Right lobe of liver (tissue), 4 donors: ENCODE measurements around the gene KCTD20.

Experiments
- CTCF ChIP-seq, 4 donors: fragments of 200-600 bp in 3 of 4; fragments of 450-650 bp in 1 of 4; IDR thresholded peaks; one replicate each; pipeline versions ENCODE4 v1.5.1 to v1.8.0; 2016 to 2022; ENCODE audit warnings: antibody characterized with exemption in 4 of 4, mild to moderate bottlenecking in 2 of 4
- POLR2A ChIP-seq: fragments of 450-650 bp; IDR thresholded peaks from one replicate; pipeline ENCODE4 v1.6.1; 2017; ENCODE audit warnings: antibody characterized with exemption, mild to moderate bottlenecking
- donor health status: DM: no; HTN: no; CAD: no.
- donor health status: DM: no; HTN: no; CAD: no.
- donor health status: DM: no; HTN: yes; CAD: no.

DNA sequence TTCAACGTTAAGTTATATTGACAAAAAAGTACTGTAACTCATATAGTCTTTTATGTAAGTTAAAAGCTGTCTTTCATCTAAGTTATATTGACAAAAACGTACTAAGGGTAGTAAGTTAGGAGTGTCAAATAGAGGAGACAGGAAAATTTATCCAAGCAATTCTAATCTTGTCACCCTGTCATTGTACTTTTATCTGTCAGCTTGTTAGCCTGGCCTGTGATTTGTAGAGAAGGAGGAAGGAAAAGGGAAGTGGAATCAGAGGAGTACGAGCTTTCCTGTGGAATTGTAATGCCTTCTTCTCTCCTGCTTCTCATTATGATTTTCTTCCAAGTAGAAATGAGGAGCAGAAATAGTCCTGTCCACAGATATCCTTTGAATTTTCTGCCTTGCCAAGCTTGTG is 18.8 kb downstream of the KCTD20 start:
- TF ChIP-seq CTCF (IDR thresholded peaks at IDR 0.05) (no peak), POLR2A (no peak)
